NCI-H128 (cell line): ENCODE data around the gene ZNF878.
"Not testable (repeated sequence)": the region's sequence is repeated elsewhere in the genome, so short reads cannot be mapped to it uniquely, and the experiment has no call there.

ENCODE experiments used
- DNase-seq: peaks from one replicate; lab custom pipeline; 2025; ENCODE audit not compliant: unreplicated experiment; lab: John Stamatoyannopoulos, UW

Gene ZNF878

GRCh38 chr19:12052497-12053169, at the start of gene ZNF878:
Gene ZNF878, minus strand, starts transcription at chr19:12052961. Its CDS starts 160 bp downstream, at chr19:12052801.
- peak; percentile 92 for DNase-seq

GRCh38 chr19:12098040-12098439, 45.3 kb upstream of the ZNF878 start:
- DNase-seq, result no peak

GRCh38 chr19:12095111-12095790, 42.5 kb upstream of the ZNF878 start:
- no peak for DNase-seq

DNA sequence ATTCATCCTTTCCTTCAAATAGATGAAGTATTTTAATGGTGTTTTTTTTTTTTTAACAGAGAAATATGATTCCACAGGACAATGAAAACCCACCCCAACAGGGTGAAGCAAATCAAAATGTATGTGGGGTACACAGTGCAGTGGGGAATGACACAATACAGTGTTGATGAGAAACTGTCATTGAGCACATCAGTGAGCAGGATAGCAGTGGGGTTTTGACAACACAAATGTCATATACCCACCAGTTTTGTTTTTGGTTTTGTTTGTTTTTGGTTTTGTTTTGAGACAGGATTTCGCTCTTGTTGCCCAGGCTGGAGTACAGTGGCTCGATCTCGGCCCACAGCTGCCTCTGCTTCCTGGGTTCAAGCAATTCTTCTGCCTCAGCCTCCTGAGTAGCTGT, 41.0 kb upstream of the ZNF878 start:
- DNase-seq, result no peak

- DNase-seq, result no peak
These were observed 40.2 kb upstream of the ZNF878 start for GRCh38 chr19:12092956-12093355.

DNA sequence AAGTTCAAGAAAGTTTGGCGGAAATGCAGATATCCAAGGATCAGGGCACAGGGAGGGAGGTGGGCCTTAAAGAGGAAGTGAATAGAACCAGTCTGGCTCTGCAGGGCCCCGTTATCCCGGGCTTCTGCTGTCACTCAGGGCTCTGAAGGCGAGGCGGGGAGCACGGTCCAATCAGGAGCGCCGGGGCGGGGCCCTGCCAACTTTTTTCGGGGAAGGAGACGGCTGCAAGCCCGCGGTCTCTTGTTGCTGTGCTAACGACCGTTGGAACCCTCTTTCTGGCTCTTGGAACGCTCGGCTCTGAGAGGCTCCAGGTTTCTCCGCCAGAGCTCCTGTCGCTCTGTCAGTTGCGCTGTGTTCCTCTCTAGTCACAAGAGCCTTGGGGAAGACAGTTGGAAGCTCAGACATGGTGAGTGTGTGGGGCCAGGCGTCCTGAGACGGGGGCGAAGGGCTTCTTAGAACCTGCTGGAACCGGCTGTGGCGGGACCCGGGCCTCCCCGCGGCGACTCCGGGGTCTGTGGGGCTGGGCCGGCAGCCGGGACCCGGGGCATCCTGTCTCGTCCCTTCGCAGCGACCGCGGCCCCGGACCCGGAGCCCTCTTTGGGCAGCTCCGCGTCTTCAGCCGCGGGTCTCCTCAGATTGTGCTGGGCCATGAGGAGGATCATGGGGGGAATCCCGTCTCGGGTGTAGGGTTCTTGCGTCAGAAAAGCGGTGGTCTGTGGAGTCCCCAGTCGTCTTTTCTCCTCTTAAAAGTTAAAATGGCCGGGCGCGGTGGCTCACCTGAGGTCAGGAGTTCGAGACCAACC, 39.5 kb upstream of the ZNF878 start:
- DNase-seq, result no peak

GRCh38 chr19:12090807-12091206, 38.0 kb upstream of the ZNF878 start:
- no peak for DNase-seq

- DNase-seq, result no peak
These were observed 32.5 kb upstream of the ZNF878 start for GRCh38 chr19:12085074-12085818.

GRCh38 chr19:12083336-12083735, 30.6 kb upstream of the ZNF878 start:
- DNase-seq, result not testable (repeated sequence)

DNA sequence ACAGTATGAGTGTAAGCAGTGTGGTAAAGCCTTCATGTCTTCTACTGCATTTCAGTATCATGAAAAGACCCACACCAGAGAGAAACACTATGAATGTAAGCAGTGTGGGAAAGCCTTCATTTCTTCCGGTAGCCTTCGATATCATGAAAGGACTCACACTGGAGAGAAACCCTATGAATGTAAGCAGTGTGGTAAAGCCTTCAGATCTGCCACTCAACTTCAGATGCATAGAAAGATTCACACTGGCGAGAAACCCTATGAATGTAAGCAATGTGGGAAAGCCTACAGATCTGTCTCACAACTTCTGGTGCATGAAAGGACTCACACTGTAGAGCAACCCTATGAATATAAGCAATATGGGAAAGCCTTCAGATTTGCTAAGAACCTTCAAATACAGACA, 24.6 kb upstream of the ZNF878 start:
- DNase-seq, result no peak

DNA sequence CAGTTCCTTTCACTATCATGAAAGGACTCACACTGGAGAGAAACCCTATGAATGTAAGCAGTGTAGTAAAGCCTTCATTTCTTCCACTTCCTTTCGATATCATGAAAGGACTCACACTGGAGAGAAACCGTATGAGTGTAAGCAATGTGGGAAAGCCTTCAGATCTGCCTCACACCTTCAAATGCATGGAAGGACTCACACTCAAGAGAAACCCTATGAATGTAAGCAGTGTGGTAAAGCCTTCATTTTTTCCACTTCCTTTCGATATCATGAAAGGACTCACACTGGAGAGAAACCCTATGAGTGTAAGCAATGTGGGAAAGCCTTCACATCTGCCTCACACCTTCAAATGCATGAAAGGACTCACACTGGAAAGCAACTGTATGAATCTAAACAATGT, 23.6 kb upstream of the ZNF878 start:
- not testable (repeated sequence) for DNase-seq

- DNase-seq, result no peak
These were observed 22.9 kb upstream of the ZNF878 start for GRCh38 chr19:12075538-12076139.

- peak; percentile 66 for DNase-seq
These were observed 12.1 kb upstream of the ZNF878 start, which contains the start of gene ZNF844 for GRCh38 chr19:12064590-12065538. Gene ZNF844, plus strand, starts transcription at chr19:12064731. Its CDS starts 143 bp downstream, at chr19:12064874.

GRCh38 chr19:12055784-12056183, 3.0 kb upstream of the ZNF878 start:
- DNase-seq, result no peak

DNA sequence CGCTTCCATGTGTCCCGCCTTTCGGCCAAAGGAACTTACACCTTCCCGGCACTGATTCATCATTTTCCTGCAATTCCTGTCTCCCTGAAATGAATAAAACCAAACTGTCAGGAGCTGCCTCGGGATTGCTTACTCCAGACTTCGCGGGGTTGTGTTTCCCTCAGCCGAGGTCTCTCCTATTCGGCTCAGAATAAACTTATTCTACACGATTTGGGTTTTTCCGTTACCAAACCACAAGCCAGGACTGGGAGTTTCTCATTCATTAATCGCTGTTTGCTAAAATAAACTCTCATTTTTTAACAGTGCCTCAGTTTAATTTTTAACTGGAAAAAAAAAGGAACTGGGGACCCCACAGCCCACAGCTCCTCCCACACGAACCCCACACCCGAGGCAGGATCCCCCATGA, 667 bp downstream of the ZNF878 start:
- DNase-seq, result no peak

- DNase-seq, result no peak
These were observed 4.9 kb downstream of the ZNF878 start for GRCh38 chr19:12047868-12048267.

GRCh38 chr19:12043752-12044422, 8.9 kb downstream of the ZNF878 start:
- DNase-seq, result no peak

DNA sequence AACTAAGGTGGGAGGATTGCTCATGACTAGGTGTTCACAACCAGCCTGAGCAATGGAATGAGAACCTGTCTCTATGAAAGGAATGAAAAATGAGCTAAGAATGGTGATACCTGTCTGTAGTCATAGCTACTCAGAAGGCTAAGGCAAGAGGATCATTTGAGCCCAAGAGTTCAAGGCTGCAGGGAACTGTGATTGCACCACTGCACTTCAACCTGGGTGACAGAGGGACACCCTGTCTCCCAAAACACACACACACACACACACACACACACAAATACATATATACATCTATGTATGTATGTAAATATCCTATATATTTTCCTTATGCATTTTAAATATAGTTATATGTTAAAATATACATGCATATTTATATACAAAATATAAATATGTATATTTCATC, 9.9 kb downstream of the ZNF878 start:
- DNase-seq, result no peak
